ENCODE measurements around the gene NDUFV2.
A peak's percentile ranks its signal among the peaks of the same experiment; 100 is the strongest.

The NDUFV2 gene

DNA sequence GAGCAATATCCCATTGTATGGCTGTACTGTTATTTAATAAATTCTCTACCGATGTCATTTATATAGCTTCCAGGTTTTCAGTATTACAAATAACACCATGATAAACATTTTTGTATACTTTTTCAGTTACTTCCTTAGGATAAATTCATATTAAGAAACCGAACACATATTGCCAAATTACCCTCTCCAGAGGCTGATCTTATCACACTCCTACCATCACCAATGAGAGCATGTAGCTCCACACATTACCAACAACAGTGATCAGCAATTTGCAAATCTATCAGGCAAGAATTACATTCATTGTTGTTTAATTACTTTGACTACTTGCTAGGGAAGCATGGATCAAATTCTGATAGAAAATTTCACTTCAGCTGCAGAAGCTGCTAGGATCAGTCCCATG is 5.8 kb upstream of the NDUFV2 start:
- TF ChIP-seq, protein P1, sequence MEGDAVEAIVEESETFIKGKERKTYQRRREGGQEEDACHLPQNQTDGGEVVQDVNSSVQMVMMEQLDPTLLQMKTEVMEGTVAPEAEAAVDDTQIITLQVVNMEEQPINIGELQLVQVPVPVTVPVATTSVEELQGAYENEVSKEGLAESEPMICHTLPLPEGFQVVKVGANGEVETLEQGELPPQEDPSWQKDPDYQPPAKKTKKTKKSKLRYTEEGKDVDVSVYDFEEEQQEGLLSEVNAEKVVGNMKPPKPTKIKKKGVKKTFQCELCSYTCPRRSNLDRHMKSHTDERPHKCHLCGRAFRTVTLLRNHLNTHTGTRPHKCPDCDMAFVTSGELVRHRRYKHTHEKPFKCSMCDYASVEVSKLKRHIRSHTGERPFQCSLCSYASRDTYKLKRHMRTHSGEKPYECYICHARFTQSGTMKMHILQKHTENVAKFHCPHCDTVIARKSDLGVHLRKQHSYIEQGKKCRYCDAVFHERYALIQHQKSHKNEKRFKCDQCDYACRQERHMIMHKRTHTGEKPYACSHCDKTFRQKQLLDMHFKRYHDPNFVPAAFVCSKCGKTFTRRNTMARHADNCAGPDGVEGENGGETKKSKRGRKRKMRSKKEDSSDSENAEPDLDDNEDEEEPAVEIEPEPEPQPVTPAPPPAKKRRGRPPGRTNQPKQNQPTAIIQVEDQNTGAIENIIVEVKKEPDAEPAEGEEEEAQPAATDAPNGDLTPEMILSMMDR (IDR thresholded peaks at IDR 0.05) = no peak
- H3K4me1 Mint-ChIP-seq = peaks cover 24% of the 10 kb centered on the region
- no peak overlapping the region for H3K27ac Mint-ChIP-seq
- DNase-seq = no peak
- no peaks in the 10 kb centered on the region for H3K9me3 Mint-ChIP-seq
- H3K4me3 Mint-ChIP-seq = no peak overlapping the region
- no peaks in the 10 kb centered on the region for H3K36me3 Mint-ChIP-seq (ENCODE audit: low read depth)
- H3K27me3 Mint-ChIP-seq (ENCODE audit: low read depth, poor library complexity) = peaks cover 15% of the 10 kb centered on the region

DNA sequence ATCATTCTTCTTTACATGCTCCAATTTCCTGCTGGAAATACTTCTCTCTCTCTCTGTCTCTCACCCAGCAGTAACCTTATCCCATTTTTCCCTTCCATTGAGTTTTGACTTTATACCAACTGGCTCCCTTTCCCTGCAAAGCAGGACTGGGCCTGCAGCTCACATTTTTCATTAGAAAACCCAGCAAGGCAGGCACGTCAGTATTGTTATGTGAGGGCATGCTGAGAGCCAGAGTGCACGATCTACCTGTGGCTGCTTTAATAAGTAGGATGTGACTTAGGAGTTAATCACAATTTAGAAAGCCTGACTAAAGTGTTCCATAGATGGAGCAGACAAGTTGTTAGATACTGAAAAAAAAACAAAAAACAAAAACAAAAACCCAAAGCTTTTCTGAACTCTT is 5.2 kb upstream of the NDUFV2 start:
- Mint-ChIP-seq H3K4me3 (no peak overlapping the region), H3K9me3 (no peaks in the 10 kb centered on the region), H3K27ac (no peak overlapping the region), H3K36me3 (ENCODE audit: low read depth) (no peaks in the 10 kb centered on the region), H3K4me1 (peaks cover 30% of the 10 kb centered on the region), H3K27me3 (ENCODE audit: low read depth, poor library complexity) (peaks cover 15% of the 10 kb centered on the region)
- TF ChIP-seq, protein P1 (IDR thresholded peaks at IDR 0.05) = no peak
- DNase-seq = no peak

DNA sequence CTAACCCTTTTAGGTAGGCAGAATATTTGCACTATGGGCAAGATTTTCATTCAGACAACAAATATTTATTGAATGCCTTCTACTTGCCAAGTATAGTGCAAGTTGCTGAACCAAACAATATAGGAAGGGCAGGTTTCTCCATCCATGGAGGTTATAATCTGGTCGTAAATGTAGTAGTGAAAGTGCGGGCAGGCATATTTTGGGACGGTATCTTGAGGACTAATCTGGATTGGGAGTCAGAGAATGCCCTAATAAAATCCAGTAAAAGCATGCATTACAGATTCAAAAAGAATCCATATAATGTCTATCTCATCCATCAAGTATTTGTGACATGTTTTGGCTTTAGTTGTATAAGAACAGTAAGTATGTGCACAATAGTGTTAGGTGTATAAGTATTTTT is 1.7 kb upstream of the NDUFV2 start:
- H3K27ac Mint-ChIP-seq = no peak overlapping the region
- DNase-seq = no peak
- no peaks in the 10 kb centered on the region for H3K9me3 Mint-ChIP-seq
- no peaks in the 10 kb centered on the region for H3K36me3 Mint-ChIP-seq (ENCODE audit: low read depth)
- H3K27me3 Mint-ChIP-seq (ENCODE audit: low read depth, poor library complexity) = peaks cover 11% of the 10 kb centered on the region
- TF ChIP-seq, protein P1 (IDR thresholded peaks at IDR 0.05) = no peak
- peak overlapping the region; percentile 31 for H3K4me3 Mint-ChIP-seq
- peaks cover 42% of the 10 kb centered on the region for H3K4me1 Mint-ChIP-seq

DNA sequence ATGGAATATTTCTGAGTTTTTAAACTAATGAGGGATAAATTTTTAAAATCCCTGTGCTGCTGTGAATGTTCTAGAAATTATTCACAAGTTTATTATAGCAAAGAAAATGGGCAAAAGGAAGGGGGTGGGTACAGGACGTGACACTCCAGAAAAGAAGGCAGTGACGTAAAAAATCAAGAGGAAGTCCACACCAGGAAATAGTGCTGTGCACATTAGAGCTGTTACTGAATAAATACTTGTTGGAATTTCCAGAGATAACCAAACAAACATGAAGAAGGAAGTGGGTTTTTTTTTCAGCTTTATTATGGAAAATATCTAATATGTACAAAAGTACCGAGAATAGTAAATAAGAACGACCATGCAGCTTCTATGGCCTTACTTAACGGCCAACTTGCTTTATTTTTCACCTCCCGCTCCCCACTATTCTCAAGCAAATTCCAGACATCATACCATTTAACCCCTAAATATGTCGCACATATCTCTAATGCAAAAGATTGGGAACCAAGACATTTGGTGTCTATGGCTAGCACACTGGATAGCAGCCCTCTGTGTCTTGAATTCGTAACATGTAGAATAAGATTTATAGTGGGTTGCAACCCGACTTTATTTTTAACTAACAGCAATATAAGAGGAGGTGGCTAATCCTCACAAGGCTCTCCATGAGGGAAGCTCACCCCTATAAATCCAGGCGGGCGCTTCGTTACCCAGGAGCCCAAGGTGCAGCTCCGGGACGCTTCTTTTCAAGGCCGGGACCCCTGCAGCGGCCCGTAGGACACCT is 580 bp upstream of the NDUFV2 start:
- no peak for DNase-seq
- no peak overlapping the region for H3K27ac Mint-ChIP-seq
- H3K9me3 Mint-ChIP-seq = no peaks in the 10 kb centered on the region

DNA sequence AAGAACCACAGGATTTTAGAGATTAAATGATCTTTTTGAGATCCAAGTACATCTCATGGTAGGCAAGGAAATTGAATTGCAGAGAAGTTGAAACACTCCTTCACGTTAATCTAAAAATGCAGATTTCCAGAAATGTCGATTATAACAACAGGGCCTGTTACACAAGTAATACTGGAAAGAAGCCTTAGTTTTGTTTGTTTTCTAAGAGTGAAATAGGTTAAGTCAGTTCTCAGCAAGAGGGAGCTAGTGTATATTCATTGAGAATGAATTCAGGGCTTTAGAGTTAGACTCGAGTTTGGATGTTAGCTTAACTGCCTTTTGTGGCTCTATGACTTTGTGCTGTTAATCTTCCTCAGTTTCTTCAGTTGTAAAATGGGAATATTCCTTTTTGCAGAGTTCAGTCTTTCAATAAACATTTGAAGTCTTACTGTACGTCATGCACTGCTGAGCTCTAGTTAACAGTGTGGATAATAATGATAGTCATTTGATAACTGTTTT is 926 bp downstream of the NDUFV2 start:
- Mint-ChIP-seq H3K36me3 (ENCODE audit: low read depth) (peaks cover 7% of the 10 kb centered on the region), H3K4me3 (peak overlapping the region; percentile 92), H3K4me1 (peaks cover 67% of the 10 kb centered on the region), H3K27me3 (ENCODE audit: low read depth, poor library complexity) (peaks cover 10% of the 10 kb centered on the region), H3K27ac (peak overlapping the region; percentile 97), H3K9me3 (no peaks in the 10 kb centered on the region)
- DNase-seq = no peak
- TF ChIP-seq, protein P1 (IDR thresholded peaks at IDR 0.05) = no peak

More for the DNA sequence above, 580 bp upstream of the NDUFV2 start:
- Mint-ChIP-seq H3K27me3 (ENCODE audit: low read depth, poor library complexity) (peaks cover 11% of the 10 kb centered on the region), H3K4me1 (peaks cover 54% of the 10 kb centered on the region), H3K4me3 (peak overlapping the region; percentile 92), H3K36me3 (ENCODE audit: low read depth) (no peaks in the 10 kb centered on the region)
- TF ChIP-seq, protein P1 (IDR thresholded peaks at IDR 0.05) = no peak

Data from nephron progenitor cell (in vitro differentiated cells).